K562 (cell line): ENCODE data around the gene NT5C3B. TPM values are rescaled to one million over a fixed set of nuclear protein-coding genes. Genes with fewer than 3 reads are reported as not detected.
A peak's percentile ranks its signal among the peaks of the same experiment; 100 is the strongest.

ENCODE experiments used
- HLTF ChIP-seq: fragments of 450-650 bp; IDR thresholded peaks from 2 replicates; pipeline ENCODE4 v1.6.1; 2016
- MTA3 ChIP-seq: fragments of 450-650 bp; formaldehyde crosslinking; IDR thresholded peaks from 2 replicates; pipeline ENCODE4 v1.6.1; 2017; ENCODE audit warnings: mild to moderate bottlenecking, borderline replicate concordance
- NR3C1 ChIP-seq: sonication (generic); formaldehyde crosslinking; IDR thresholded peaks from 2 replicates; pipeline ENCODE4 v1.8.1; 2022; ENCODE audit warnings: missing genetic modification reagents
- POLR2A ChIP-seq: fragments of 450-650 bp; conservative IDR thresholded peaks from 2 replicates; pipeline ENCODE4 v1.6.1; 2016
- ZC3H8 ChIP-seq: fragments of 450-650 bp; IDR thresholded peaks from 2 replicates; pipeline ENCODE4 v1.6.1; 2017
- polyA plus RNA-seq, 8 experiments: library from polyadenylated mRNA; depleted of rRNA in 4 of 8; stranded (reverse) in 5 of 8; unstranded in 3 of 8; fragments of >200 nt; fragmentation: Nextera tagmentation in 2 of 8; fragmentation: Illumina TruSeq in 1 of 8; extraction: Ambion mirVana in 2 of 8; extraction: Trizol in 1 of 8; gene quantifications; 2 replicates each; pipeline versions ENCODE4 v1.2.1 to v1.2.3, GENCODE V29; 2011 to 2014; ENCODE audit warnings: inconsistent platforms in 1 of 8, missing spikeins in 1 of 8
- total RNA-seq, 7 experiments: library from RNA; depleted of rRNA in 6 of 7; stranded (reverse); fragments of >200 nt in 6 of 7; fragmentation: Illumina TruSeq in 2 of 7; extraction: Trizol in 2 of 7; gene quantifications; 2 replicates each; pipeline versions ENCODE4 v1.2.1 to v1.2.3, GENCODE V29; 2011 to 2021; ENCODE audit warnings: low replicate concordance in 1 of 7
- TF ChIP-seq, protein P1 (sequence below), 2 experiments: fragments of 450-650 bp in 1 of 2; sonication (generic) in 1 of 2; formaldehyde crosslinking in 1 of 2; IDR thresholded peaks; 2 replicates each; pipeline versions ENCODE4 v1.7.1 to v1.9.0; 2016 to 2022; ENCODE audit warnings: inconsistent platforms in 1 of 2, mild to moderate bottlenecking in 1 of 2, missing genetic modification reagents in 1 of 2
- TF ChIP-seq, protein P2 (sequence below), 2 experiments: IDR thresholded peaks; 2 replicates each; pipeline ENCODE4 v1.6.1; 2012; ENCODE audit warnings: improper control_type of control experiment in 2 of 2, low read depth in 2 of 2, low read length in 2 of 2, borderline replicate concordance in 1 of 2
- TF ChIP-seq, protein P3 (sequence below): fragments of 450-650 bp; IDR thresholded peaks from 2 replicates; pipeline ENCODE4 v1.6.1; 2016

The NT5C3B gene
- total and polyA plus RNA-seq, 9 of the 15 experiments (the other 6 are each of a cell fraction or from before 2014, with no cell fraction given), result 2.0 to 166 (median 85.0) TPM

DNA sequence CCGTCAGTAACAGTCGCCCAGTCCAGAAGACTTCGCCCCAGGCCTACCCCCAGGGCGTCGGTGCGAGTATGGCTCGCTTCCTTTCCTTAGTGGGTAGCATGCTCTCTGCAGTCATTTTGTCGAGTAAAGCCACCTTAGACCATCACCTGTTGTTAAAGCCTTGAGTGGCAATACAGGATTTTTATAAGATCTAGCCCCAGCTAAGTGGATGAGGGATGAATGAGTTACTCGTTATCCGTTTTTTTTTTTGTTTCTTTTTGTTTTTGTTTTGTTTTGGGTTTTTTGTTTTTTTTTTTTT is 29.5 kb upstream of the NT5C3B start (continued):
- TF ChIP-seq, protein P1, sequence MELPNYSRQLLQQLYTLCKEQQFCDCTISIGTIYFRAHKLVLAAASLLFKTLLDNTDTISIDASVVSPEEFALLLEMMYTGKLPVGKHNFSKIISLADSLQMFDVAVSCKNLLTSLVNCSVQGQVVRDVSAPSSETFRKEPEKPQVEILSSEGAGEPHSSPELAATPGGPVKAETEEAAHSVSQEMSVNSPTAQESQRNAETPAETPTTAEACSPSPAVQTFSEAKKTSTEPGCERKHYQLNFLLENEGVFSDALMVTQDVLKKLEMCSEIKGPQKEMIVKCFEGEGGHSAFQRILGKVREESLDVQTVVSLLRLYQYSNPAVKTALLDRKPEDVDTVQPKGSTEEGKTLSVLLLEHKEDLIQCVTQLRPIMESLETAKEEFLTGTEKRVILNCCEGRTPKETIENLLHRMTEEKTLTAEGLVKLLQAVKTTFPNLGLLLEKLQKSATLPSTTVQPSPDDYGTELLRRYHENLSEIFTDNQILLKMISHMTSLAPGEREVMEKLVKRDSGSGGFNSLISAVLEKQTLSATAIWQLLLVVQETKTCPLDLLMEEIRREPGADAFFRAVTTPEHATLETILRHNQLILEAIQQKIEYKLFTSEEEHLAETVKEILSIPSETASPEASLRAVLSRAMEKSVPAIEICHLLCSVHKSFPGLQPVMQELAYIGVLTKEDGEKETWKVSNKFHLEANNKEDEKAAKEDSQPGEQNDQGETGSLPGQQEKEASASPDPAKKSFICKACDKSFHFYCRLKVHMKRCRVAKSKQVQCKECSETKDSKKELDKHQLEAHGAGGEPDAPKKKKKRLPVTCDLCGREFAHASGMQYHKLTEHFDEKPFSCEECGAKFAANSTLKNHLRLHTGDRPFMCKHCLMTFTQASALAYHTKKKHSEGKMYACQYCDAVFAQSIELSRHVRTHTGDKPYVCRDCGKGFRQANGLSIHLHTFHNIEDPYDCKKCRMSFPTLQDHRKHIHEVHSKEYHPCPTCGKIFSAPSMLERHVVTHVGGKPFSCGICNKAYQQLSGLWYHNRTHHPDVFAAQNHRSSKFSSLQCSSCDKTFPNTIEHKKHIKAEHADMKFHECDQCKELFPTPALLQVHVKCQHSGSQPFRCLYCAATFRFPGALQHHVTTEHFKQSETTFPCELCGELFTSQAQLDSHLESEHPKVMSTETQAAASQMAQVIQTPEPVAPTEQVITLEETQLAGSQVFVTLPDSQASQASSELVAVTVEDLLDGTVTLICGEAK (IDR thresholded peaks at IDR 0.05), result 0 out of 2 replicates have a peak, but pooled peaks have one; percentile 14
- TF ChIP-seq, protein P1 (CRISPR knock-in tag; IDR thresholded peaks at IDR 0.05), result no peak
- TF ChIP-seq NR3C1 (CRISPR knock-in tag) (no peak), POLR2A (peak; percentile 48; the same call in 1 of the 2 replicates), HLTF (0 out of 2 replicates have a peak, but pooled peaks have one; percentile 33), MTA3 (0 out of 2 replicates have a peak, but pooled peaks have one; percentile 8), ZC3H8 (0 out of 2 replicates have a peak, but pooled peaks have one; percentile 42)
- TF ChIP-seq, protein P2, sequence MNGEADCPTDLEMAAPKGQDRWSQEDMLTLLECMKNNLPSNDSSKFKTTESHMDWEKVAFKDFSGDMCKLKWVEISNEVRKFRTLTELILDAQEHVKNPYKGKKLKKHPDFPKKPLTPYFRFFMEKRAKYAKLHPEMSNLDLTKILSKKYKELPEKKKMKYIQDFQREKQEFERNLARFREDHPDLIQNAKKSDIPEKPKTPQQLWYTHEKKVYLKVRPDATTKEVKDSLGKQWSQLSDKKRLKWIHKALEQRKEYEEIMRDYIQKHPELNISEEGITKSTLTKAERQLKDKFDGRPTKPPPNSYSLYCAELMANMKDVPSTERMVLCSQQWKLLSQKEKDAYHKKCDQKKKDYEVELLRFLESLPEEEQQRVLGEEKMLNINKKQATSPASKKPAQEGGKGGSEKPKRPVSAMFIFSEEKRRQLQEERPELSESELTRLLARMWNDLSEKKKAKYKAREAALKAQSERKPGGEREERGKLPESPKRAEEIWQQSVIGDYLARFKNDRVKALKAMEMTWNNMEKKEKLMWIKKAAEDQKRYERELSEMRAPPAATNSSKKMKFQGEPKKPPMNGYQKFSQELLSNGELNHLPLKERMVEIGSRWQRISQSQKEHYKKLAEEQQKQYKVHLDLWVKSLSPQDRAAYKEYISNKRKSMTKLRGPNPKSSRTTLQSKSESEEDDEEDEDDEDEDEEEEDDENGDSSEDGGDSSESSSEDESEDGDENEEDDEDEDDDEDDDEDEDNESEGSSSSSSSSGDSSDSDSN (IDR thresholded peaks at IDR 0.05; ENCODE audit: borderline replicate concordance in 1 of 2, low read depth in 2 of 2, low read length in 2 of 2), result 0 out of 4 replicates have a peak, but pooled peaks of 1 of the 2 experiments have one; percentile 50
- TF ChIP-seq, protein P3, sequence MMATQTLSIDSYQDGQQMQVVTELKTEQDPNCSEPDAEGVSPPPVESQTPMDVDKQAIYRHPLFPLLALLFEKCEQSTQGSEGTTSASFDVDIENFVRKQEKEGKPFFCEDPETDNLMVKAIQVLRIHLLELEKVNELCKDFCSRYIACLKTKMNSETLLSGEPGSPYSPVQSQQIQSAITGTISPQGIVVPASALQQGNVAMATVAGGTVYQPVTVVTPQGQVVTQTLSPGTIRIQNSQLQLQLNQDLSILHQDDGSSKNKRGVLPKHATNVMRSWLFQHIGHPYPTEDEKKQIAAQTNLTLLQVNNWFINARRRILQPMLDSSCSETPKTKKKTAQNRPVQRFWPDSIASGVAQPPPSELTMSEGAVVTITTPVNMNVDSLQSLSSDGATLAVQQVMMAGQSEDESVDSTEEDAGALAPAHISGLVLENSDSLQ, result no peak
